Lower leg skin (tissue), 3 donors: Measurements from ENCODE around the gene MAP7.

ENCODE experiments used
- POLR2A ChIP-seq, 2 donors: fragments of 450-650 bp; IDR thresholded peaks; one replicate each; pipeline ENCODE4 v1.6.1; 2016 to 2017; ENCODE audit warnings: antibody characterized with exemption in 2 of 2, mild to moderate bottlenecking in 1 of 2, moderate library complexity in 1 of 2
- TF ChIP-seq, protein P1 (sequence below), 3 donors: fragments of 450-650 bp; IDR thresholded peaks; one replicate each; pipeline ENCODE4 v1.5.1; 2016; ENCODE audit warnings: antibody characterized with exemption in 3 of 3, mild to moderate bottlenecking in 3 of 3, moderate library complexity in 2 of 3

- TF ChIP-seq, protein P1, sequence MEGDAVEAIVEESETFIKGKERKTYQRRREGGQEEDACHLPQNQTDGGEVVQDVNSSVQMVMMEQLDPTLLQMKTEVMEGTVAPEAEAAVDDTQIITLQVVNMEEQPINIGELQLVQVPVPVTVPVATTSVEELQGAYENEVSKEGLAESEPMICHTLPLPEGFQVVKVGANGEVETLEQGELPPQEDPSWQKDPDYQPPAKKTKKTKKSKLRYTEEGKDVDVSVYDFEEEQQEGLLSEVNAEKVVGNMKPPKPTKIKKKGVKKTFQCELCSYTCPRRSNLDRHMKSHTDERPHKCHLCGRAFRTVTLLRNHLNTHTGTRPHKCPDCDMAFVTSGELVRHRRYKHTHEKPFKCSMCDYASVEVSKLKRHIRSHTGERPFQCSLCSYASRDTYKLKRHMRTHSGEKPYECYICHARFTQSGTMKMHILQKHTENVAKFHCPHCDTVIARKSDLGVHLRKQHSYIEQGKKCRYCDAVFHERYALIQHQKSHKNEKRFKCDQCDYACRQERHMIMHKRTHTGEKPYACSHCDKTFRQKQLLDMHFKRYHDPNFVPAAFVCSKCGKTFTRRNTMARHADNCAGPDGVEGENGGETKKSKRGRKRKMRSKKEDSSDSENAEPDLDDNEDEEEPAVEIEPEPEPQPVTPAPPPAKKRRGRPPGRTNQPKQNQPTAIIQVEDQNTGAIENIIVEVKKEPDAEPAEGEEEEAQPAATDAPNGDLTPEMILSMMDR (IDR thresholded peaks at IDR 0.05): no peak
- TF ChIP-seq POLR2A (IDR thresholded peaks at IDR 0.05): no peak
These were observed 33.2 kb downstream of the MAP7 start for GRCh38 chr6:136517002-136517401.
